ENCODE measurements around the gene CSF2. TPM values are rescaled to one million over a fixed set of nuclear protein-coding genes. Genes with fewer than 3 reads are reported as not detected.

The CSF2 gene
- 0.27 to 0.79 TPM (median 0.50 TPM) in 5 replicates for total RNA-seq (2022; extraction: Qiagen RNA extraction; ENCODE audit: low read depth)

DNA sequence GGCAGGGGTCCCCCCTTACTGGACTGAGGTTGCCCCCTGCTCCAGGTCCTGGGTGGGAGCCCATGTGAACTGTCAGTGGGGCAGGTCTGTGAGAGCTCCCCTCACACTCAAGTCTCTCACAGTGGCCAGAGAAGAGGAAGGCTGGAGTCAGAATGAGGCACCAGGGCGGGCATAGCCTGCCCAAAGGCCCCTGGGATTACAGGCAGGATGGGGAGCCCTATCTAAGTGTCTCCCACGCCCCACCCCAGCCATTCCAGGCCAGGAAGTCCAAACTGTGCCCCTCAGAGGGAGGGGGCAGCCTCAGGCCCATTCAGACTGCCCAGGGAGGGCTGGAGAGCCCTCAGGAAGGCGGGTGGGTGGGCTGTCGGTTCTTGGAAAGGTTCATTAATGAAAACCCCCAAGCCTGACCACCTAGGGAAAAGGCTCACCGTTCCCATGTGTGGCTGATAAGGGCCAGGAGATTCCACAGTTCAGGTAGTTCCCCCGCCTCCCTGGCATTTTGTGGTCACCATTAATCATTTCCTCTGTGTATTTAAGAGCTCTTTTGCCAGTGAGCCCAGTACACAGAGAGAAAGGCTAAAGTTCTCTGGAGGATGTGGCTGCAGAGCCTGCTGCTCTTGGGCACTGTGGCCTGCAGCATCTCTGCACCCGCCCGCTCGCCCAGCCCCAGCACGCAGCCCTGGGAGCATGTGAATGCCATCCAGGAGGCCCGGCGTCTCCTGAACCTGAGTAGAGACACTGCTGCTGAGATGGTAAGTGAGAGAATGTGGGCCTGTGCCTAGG is at the start of gene CSF2:
TSS of gene CSF2 (plus strand) at position 559 of the 783 bp plus-strand sequence. CDS start at position 594, 35 bp downstream.

DNA sequence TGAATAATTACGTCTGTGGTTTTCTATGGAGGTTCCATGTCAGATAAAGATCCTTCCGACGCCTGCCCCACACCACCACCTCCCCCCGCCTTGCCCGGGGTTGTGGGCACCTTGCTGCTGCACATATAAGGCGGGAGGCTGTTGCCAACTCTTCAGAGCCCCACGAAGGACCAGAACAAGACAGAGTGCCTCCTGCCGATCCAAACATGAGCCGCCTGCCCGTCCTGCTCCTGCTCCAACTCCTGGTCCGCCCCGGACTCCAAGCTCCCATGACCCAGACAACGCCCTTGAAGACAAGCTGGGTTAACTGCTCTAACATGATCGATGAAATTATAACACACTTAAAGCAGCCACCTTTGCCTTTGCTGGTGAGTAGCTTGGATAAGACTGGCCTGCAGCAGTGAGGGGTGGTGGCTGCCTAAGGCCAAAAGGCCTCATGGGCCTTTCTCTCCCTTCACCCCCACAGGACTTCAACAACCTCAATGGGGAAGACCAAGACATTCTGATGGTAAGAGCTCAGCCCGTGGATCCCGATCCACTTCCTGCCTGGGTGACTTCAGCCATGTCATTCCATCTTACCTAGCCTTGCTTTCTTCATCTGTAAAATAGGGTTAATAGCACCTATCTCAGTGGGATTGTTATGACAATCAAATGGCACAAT is 13.0 kb upstream of the CSF2 start, which contains the start of gene IL3:
TSS of gene IL3 (plus strand) at position 155 of the 661 bp plus-strand sequence. CDS start at position 207, 52 bp downstream.

Other genes starting within 250 kb of the CSF2 start
- not detected in 5 replicates for gene MEIKIN, start 128.1 kb upstream of the CSF2 start, total RNA-seq (2022; extraction: Qiagen RNA extraction; ENCODE audit: low read depth)
- 0.16 to 0.24 TPM in 2 of 5 replicates, not detected in the others for gene ACSL6, start 62.1 kb upstream of the CSF2 start, total RNA-seq (2022; extraction: Qiagen RNA extraction; ENCODE audit: low read depth)
- not detected in 5 replicates for gene IL3, start 13.1 kb upstream of the CSF2 start, total RNA-seq (2022; extraction: Qiagen RNA extraction; ENCODE audit: low read depth)
- 36.0 to 46.4 TPM (median 42.2 TPM) in 5 replicates for gene P4HA2, start 154.1 kb downstream of the CSF2 start, total RNA-seq (2022; extraction: Qiagen RNA extraction; ENCODE audit: low read depth)
- gene PDLIM4, start 183.9 kb downstream of the CSF2 start, total RNA-seq (2022; extraction: Qiagen RNA extraction; ENCODE audit: low read depth) = 0.12 to 0.49 TPM (median 0.37 TPM) in 4 of 5 replicates, not detected in the other
- gene SLC22A4, start 220.6 kb downstream of the CSF2 start, total RNA-seq (2022; extraction: Qiagen RNA extraction; ENCODE audit: low read depth) = 3.9 to 5.1 TPM (median 4.8 TPM) in 5 replicates

Measured in A549 treated with RU486 at 1 μM for 4 hours (cell line).